RWPE1 (cell line): ENCODE data around the gene BICDL1.
"Not testable (repeated sequence)": the region's sequence is repeated elsewhere in the genome, so short reads cannot be mapped to it uniquely, and the experiment has no call there.

Experiments used
- CTCF ChIA-PET: fragments of 350-600 bp; sonication (Branson Sonifier 250); formaldehyde crosslinking; extraction: SDS; loops from one replicate; lab custom pipeline; 2021; lab: Yijun Ruan, JAX
- POLR2A ChIA-PET: fragments of 400-600 bp; formaldehyde crosslinking; extraction: SDS; loops from one replicate; lab custom pipeline; 2020; ENCODE audit warnings: antibody characterized with exemption; ENCODE audit not compliant: low non-redundant PET; lab: Yijun Ruan, JAX
- DNase-seq: peaks from one replicate; pipeline ENCODE4 v3.0.0; 2012; ENCODE audit warnings: low spot score
- H3K27ac ChIP-seq: fragments of 450-650 bp; 2 replicates; pipeline ENCODE4 v1.5.1; 2017
- CTCF ChIP-seq: fragments of 450-650 bp; conservative IDR thresholded peaks from 2 replicates; pipeline ENCODE4 v1.5.1; 2017; ENCODE audit warnings: low read depth, mild to moderate bottlenecking

The BICDL1 gene

GRCh38 chr12:120013659-120014380 is 24.8 kb downstream of the BICDL1 start:
- POLR2A ChIA-PET = no interaction called here
- peak overlapping the region; percentile 35; the same call in 1 of the 2 replicates for H3K27ac ChIP-seq
- peak; percentile 54 for DNase-seq
- TF ChIP-seq CTCF = no peak
- CTCF ChIA-PET = no interaction called here

- CTCF ChIA-PET, H3K27ac ChIP-seq, DNase-seq, POLR2A ChIA-PET: not testable (repeated sequence)
These were observed 25.3 kb downstream of the BICDL1 start for GRCh38 chr12:120014381-120014735.

GRCh38 chr12:120015313-120015712 is 26.3 kb downstream of the BICDL1 start:
- TF ChIP-seq CTCF = no peak
- DNase-seq = no peak
- CTCF ChIA-PET = no interaction called here
- POLR2A ChIA-PET = no interaction called here
- H3K27ac ChIP-seq = no peak overlapping the region

- POLR2A ChIA-PET = interaction anchor here (0.7 kb wide), 1 partner anchor 17 kb away, joined by 10 read pairs; no protein-coding TSS in a partner anchor
- H3K27ac ChIP-seq, DNase-seq, CTCF ChIA-PET: not testable (repeated sequence)
These were observed 27.2 kb downstream of the BICDL1 start for GRCh38 chr12:120016199-120016598.

- DNase-seq = no peak
- ChIA-PET CTCF (no interaction called here), POLR2A (no interaction called here)
- no peak overlapping the region for H3K27ac ChIP-seq
- no peak for TF ChIP-seq CTCF
These were observed 30.2 kb downstream of the BICDL1 start for GRCh38 chr12:120019197-120019596.

- H3K27ac ChIP-seq = no peak overlapping the region
- TF ChIP-seq CTCF = no peak
- CTCF ChIA-PET = no interaction called here
- POLR2A ChIA-PET = no interaction called here
- no peak for DNase-seq
These were observed 30.9 kb downstream of the BICDL1 start for GRCh38 chr12:120019938-120020337.

- no peak for DNase-seq
- TF ChIP-seq CTCF = no peak
- ChIA-PET CTCF (interaction anchor here (0.6 to 0.8 kb wide), 2 partner anchors 15 to 20 kb away, joined by 4 to 6 read pairs; no protein-coding TSS in a partner anchor), POLR2A (no interaction called here)
- no peak overlapping the region for H3K27ac ChIP-seq
These were observed 35.2 kb downstream of the BICDL1 start for GRCh38 chr12:120024193-120024592.
